Adrenal gland (tissue), 5 donors: ENCODE results near the gene PSME4.

Experiments
- CTCF ChIP-seq, 6 experiments: fragments of 450-650 bp in 4 of 6; fragments of 200-600 bp in 2 of 6; sonication (generic) in 1 of 6; IDR thresholded peaks; 1 replicate in 5 of 6; 2 replicates in 1 of 6; pipeline versions ENCODE4 v1.5.1 to v1.8.0; 2016 to 2021; ENCODE audit warnings: antibody characterized with exemption in 6 of 6, mild to moderate bottlenecking in 2 of 6, moderate library complexity in 1 of 6
- POLR2A ChIP-seq, 2 donors: fragments of 450-650 bp; IDR thresholded peaks; one replicate each; pipeline ENCODE4 v1.6.1; 2017; ENCODE audit warnings: antibody characterized with exemption in 2 of 2, mild to moderate bottlenecking in 2 of 2, moderate library complexity in 1 of 2
- donor health status: DM: no; HTN: no; CAD: no.

GRCh38 chr2:54013996-54014395 is 43.2 kb upstream of the PSME4 start:
- no peak for TF ChIP-seq POLR2A (IDR thresholded peaks at IDR 0.05)
- TF ChIP-seq CTCF (IDR thresholded peaks at IDR 0.05): no peak
